DMS 273 treated with DMSO at 0.1 percent for 48 hours (cell line): ENCODE results near the gene CKAP2.
A peak's percentile ranks its signal among the peaks of the same experiment; 100 is the strongest.
"Not testable (repeated sequence)": the region's sequence is repeated elsewhere in the genome, so short reads cannot be mapped to it uniquely, and the experiment has no call there.

Experiments
- DNase-seq: peaks from one replicate; lab custom pipeline; 2025; lab: John Stamatoyannopoulos, UW

The CKAP2 gene

DNA sequence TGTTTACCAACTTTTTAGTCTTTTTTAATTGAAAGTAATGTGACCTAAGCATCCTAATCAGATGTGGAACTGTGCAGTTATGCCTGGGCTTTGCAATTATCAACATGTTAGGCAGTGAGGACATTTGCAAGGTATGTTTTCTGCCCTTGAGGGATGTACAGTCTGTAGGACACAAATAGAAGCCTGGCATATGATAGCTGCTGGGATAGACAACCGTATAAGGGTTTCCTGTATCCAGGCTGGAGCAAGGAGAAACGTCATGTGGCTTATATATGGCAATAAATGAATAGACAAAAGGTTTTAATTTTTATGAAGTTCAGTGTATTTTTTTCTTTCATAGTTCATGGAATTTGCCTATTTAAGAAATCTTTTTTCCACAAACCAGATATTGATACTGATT lies 2.8 kb upstream of the CKAP2 start:
- DNase-seq, result no peak

GRCh38 chr13:52454459-52454819 lies 839 bp upstream of the CKAP2 start:
- no peak for DNase-seq

DNA sequence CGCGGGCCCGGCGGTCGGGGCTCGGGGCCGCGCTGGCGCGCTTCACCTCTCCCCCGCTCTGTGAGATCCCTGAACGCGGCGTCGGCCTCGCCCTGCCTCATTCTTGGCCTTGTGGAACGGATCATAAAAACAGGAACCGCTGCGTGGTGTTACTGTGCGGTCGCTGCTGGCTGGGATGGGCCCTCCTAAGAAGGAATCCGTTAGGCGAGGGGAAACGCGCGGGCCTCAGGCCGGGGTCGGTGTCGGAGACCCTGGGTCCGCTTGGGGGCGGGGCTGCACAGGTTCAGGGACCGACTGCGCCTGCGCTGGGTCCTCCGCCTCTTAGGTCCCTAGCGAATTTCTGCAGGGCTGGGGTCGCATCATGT lies 381 bp downstream of the CKAP2 start:
- peak; percentile 9 for DNase-seq

DNA sequence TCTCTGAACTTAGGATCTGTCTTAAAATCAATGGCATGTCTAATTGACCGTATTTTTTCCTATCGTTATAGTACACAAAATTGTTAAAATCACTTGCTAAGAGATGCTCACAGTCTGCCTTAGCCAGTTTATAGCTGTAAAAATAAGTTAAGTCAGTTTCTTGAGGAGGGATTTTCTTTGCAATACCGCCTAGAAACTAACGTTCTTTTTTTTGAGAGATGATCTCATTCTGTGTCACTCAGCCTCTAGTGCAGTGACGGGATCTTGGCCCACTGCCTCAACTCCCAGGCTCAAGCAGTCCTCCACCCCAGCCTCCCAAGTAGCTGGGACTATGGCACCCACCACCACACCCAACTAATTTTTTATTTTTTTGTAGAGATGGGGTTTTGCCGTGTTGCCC lies 4.4 kb downstream of the CKAP2 start:
- DNase-seq, result no peak

GRCh38 chr13:52461265-52461664 lies 6.0 kb downstream of the CKAP2 start:
- DNase-seq, result no peak

GRCh38 chr13:52463526-52463925 lies 8.2 kb downstream of the CKAP2 start:
- no peak for DNase-seq

DNA sequence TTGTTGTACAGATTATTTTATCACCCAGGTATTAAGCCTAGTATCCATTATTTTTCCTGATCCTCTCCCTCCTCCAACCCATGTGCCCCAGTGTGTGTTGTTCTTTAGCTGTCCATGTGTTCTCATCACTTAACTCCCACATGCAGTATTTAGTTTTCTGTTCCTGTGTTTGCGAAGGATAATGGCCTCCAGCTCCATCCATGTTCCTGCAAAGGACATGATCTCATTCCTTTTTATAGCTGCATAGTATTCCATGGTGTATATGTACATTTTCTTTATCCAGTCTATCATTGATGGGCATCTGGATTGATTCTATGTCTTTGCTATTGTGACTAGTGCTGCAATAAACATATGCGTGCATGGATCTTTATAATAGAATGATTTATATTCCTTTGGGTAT lies 13.2 kb downstream of the CKAP2 start:
- not testable (repeated sequence) for DNase-seq

DNA sequence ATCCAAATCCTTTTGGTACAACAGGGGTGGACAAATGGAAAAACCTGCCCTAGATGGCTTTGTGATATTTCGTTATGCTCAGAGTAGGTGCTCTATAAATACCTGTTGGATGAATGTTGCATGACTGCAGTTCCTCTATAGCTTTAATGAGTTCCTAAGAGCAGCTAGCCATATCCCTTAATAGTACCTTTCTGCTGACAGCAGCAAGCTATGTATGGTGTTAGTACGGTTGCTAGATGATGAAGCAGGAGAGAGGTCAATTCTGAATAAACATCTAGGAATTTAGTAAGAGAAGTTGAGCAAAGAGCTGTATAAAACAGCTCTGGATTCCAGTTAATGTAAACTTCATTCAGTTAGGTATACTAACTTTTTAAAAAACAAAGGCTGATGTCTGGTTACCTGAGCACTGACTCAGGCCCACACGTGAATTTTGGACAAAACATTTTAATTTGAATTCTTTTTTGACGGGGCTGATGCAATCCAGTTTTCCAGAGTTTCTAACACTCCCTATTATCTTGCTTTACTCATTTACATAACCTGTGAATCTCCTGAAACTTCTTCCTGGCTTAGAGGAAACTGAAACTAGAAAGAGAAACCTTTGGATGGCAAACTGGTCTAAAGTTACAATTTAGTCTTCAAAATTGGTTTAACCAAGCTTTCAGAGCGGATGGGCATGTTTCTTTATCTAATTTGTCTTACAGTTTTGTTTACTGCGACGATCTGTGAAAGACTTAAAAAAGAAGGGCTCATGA lies 25.6 kb downstream of the CKAP2 start:
- DNase-seq, result not testable (repeated sequence)

GRCh38 chr13:52487078-52487477 lies 31.8 kb downstream of the CKAP2 start:
- DNase-seq, result not testable (repeated sequence)

DNA sequence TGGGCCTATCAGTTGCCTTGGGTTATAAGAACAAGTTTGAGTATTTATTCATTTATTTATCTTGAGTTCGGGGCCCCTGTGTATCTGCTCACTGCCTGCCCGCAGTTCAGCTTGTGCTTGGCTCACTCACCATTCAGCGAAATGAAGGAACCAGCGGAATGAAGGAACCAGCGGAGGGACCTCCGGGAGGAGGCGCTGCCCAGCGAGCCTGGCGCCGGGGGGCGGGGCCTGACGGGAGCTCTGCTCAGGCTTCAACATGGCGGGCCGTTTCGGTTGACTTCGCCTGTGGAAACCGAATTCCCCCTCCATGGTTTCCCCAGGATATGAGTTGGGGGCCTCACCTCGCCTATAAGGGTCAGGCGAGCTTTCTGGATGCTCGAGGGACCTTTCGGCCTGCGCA lies 33.5 kb downstream of the CKAP2 start:
- DNase-seq, result not testable (repeated sequence)

DNA sequence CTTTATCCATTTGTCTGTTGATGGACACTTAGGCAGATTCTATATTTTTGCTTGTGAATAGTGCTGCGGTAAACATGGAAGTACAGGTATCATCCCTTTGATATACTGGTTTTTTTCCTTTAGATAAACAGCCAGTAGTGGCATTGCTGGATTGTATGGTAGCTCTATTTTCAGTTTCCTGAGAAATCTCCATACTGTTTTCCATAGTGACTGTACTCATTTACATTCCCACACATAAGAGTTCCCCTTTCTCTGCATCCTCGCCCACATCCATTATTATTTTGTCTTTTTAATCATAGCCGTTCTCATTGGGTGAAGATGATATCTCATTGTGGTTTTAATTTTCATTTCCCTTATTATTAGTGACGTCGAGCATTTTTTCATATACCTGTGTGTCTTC lies 35.7 kb downstream of the CKAP2 start:
- not testable (repeated sequence) for DNase-seq

GRCh38 chr13:52494241-52494640 lies 39.0 kb downstream of the CKAP2 start:
- DNase-seq, result not testable (repeated sequence)

GRCh38 chr13:52497979-52498378 lies 42.7 kb downstream of the CKAP2 start:
- DNase-seq, result not testable (repeated sequence)

GRCh38 chr13:52502277-52502676 lies 47.0 kb downstream of the CKAP2 start:
- DNase-seq, result not testable (repeated sequence)

- DNase-seq, result not testable (repeated sequence)
Observed at GRCh38 chr13:52505843-52506242, 50.6 kb downstream of the CKAP2 start.

DNA sequence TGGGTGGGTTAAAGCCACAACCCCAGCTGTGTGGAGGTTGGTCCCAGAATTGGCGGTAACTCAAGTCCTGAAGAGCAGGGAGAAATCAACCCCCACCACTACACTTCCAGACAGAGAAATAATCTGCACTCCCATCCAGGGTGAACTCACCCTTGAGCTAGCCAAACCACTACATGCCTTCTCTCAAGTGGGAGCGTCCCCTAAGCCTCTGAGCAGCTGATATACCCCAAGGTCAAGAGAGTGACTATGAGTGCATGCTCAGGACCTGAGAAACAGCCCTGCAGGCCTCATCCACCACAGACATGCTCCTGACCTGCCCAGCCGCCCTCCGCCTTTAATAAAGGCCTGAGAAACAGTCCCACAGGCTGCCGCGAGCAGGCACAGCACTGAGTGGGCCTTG lies 54.3 kb downstream of the CKAP2 start:
- DNase-seq, result not testable (repeated sequence)

GRCh38 chr13:52510221-52510797 lies 55.0 kb downstream of the CKAP2 start:
- DNase-seq, result not testable (repeated sequence)

- not testable (repeated sequence) for DNase-seq
Observed at GRCh38 chr13:52511598-52511997, 56.3 kb downstream of the CKAP2 start.

DNA sequence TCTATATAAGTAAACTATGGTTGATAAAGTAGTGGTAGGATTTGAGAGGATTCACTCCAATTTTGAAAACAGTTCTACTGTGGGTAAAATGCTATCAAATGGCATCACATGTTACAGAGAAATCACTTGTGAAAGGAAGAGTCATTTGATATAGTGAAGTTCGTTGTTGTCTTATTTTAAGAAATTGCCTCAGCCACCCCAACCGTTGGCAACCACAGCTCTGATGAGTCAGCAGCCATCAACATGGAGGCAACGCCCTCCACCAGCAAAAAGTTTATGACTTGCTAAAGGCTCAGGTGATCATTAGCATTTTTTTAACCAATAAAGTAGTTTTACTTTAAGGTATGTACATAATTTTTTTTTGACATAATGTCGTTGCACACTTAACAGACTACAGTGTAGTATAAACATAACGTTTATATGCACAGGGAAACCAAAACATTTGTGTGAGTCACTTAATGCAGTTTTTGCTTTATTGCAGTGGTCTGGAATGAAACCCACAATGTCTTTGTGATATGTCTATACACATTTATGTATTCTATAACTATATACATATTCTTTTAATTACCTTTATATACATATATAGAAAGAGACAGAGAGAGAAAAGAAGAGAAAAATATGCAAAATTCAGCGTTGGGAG lies 58.8 kb downstream of the CKAP2 start:
- DNase-seq, result not testable (repeated sequence)

- DNase-seq, result not testable (repeated sequence)
Observed at GRCh38 chr13:52523323-52523722, 68.0 kb downstream of the CKAP2 start.
